WI38 (cell line): ENCODE measurements around the gene HIPK2.

Experiments
- H3K4me3 ChIP-seq: 2 replicates; pipeline ENCODE4 v1.5.1; 2011; ENCODE audit warnings: low read depth, mild to moderate bottlenecking, control low read depth, low read length
- CTCF ChIP-seq: IDR thresholded peaks from 2 replicates; pipeline ENCODE4 v1.5.1; 2012; ENCODE audit warnings: low read depth, mild to moderate bottlenecking, control low read depth, low read length

The HIPK2 gene

GRCh38 chr7:139648941-139649425 is 128.8 kb downstream of the HIPK2 start:
- TF ChIP-seq CTCF = no peak
- H3K4me3 ChIP-seq = no peak overlapping the region

- H3K4me3 ChIP-seq = no peak overlapping the region
- no peak for TF ChIP-seq CTCF
Observed at GRCh38 chr7:139648391-139648861, 129.4 kb downstream of the HIPK2 start.

GRCh38 chr7:139647814-139648390 is 129.9 kb downstream of the HIPK2 start:
- TF ChIP-seq CTCF = no peak
- H3K4me3 ChIP-seq = no peak overlapping the region

- TF ChIP-seq CTCF = no peak
- no peak overlapping the region for H3K4me3 ChIP-seq
Observed at GRCh38 chr7:139647085-139647484, 130.7 kb downstream of the HIPK2 start.

GRCh38 chr7:139646566-139646965 is 131.2 kb downstream of the HIPK2 start:
- H3K4me3 ChIP-seq = no peak overlapping the region
- no peak for TF ChIP-seq CTCF

GRCh38 chr7:139645572-139646523 is 131.9 kb downstream of the HIPK2 start:
- H3K4me3 ChIP-seq = no peak overlapping the region
- TF ChIP-seq CTCF = peak; percentile 84
